Tibial nerve (tissue), 4 donors: ENCODE measurements around the gene CCDC181. TPM values are rescaled to one million over a fixed set of nuclear protein-coding genes. Genes with fewer than 3 reads are reported as not detected.

Source experiments
- DNase-seq, 2 donors: peaks; one replicate each; pipeline ENCODE4 v3.0.0-alpha.2; 2019; ENCODE audit warnings: low spot score in 2 of 2
- H3K27ac ChIP-seq, 4 donors: fragments of 200-600 bp; sonication (generic) in 3 of 4; one replicate each; pipeline ENCODE4 v1.5.1; 2017 to 2019; ENCODE audit warnings: mild to moderate bottlenecking in 1 of 4
- H3K27me3 ChIP-seq, 2 donors: fragments of 200-600 bp; sonication (generic) in 1 of 2; one replicate each; pipeline versions ENCODE4 v1.5.1 to v1.6.0; 2017 to 2019
- H3K36me3 ChIP-seq, 3 donors: fragments of 200-600 bp; sonication (generic); one replicate each; pipeline ENCODE4 v1.5.1; 2018 to 2019
- H3K4me1 ChIP-seq, 4 donors: fragments of 200-600 bp; sonication (generic) in 3 of 4; one replicate each; pipeline ENCODE4 v1.5.1; 2017 to 2019
- H3K4me3 ChIP-seq, 4 donors: fragments of 200-600 bp; sonication (generic) in 3 of 4; one replicate each; pipeline ENCODE4 v1.5.1; 2017 to 2019; ENCODE audit warnings: mild to moderate bottlenecking in 1 of 4, moderate library complexity in 1 of 4
- H3K9me3 ChIP-seq, 4 donors: fragments of 200-600 bp; sonication (generic) in 3 of 4; one replicate each; pipeline ENCODE4 v1.5.1; 2017 to 2019
- CTCF ChIP-seq, 5 experiments: fragments of 200-600 bp in 3 of 5; fragments of 450-650 bp in 2 of 5; sonication (generic) in 3 of 5; IDR thresholded peaks; one replicate each; pipeline ENCODE4 v1.5.1; 2016 to 2019; ENCODE audit warnings: antibody characterized with exemption in 5 of 5, mild to moderate bottlenecking in 3 of 5, moderate library complexity in 2 of 5
- EP300 ChIP-seq, 2 donors: sonication (generic); formaldehyde crosslinking; IDR thresholded peaks; one replicate each; pipeline ENCODE4 v1.6.1; 2017; ENCODE audit warnings: antibody characterized with exemption in 2 of 2, mild to moderate bottlenecking in 1 of 2
- POLR2A ChIP-seq, 2 donors: fragments of 450-650 bp; IDR thresholded peaks; one replicate each; pipeline ENCODE4 v1.6.1; 2017; ENCODE audit warnings: antibody characterized with exemption in 2 of 2, mild to moderate bottlenecking in 2 of 2, moderate library complexity in 2 of 2
- WGBS, 2 donors: methylation state at CpG; one replicate each; pipeline ENCODE4 v1.1.5; 2018; 5-methylcytosine and 5-hydroxymethylcytosine counted together
- total RNA-seq, 4 donors: library from RNA; depleted of rRNA; stranded (reverse); fragments of >200 nt; gene quantifications; one replicate each; pipeline ENCODE4 v1.1.0, GENCODE V29; 2016

Gene CCDC181
- total RNA-seq, 4 donors from 2014 or later = 0.39 to 3.6 (median 1.6) TPM

GRCh38 chr1:169395955-169396354 lies 31.3 kb downstream of the CCDC181 start:
- H3K4me1 ChIP-seq = no peaks in the 10 kb centered on the region
- peaks cover 0 to 77% (median 0%) of the 10 kb centered on the region in 3 donors for H3K36me3 ChIP-seq
- no peak overlapping the region for H3K4me3 ChIP-seq
- WGBS, 2 donors = 88 to 94% methylated on average over 3 of the region's 3 CpGs
- no peak overlapping the region for H3K27ac ChIP-seq
- no peaks in the 10 kb centered on the region for H3K27me3 ChIP-seq
- DNase-seq = no peak
- H3K9me3 ChIP-seq = no peaks in the 10 kb centered on the region
- TF ChIP-seq POLR2A (IDR thresholded peaks at IDR 0.05) (no peak), EP300 (IDR thresholded peaks at IDR 0.05) (no peak), CTCF (IDR thresholded peaks at IDR 0.05) (no peak)

- H3K36me3 ChIP-seq = peaks cover 0 to 99% (median 0%) of the 10 kb centered on the region in 3 donors
- TF ChIP-seq CTCF (IDR thresholded peaks at IDR 0.05) (no peak), POLR2A (IDR thresholded peaks at IDR 0.05) (no peak), EP300 (IDR thresholded peaks at IDR 0.05) (no peak)
- no peaks in the 10 kb centered on the region for H3K27me3 ChIP-seq
- H3K4me3 ChIP-seq = no peak overlapping the region
- no peaks in the 10 kb centered on the region for H3K9me3 ChIP-seq
- 94 to 98% methylated on average over 1 of the region's 1 CpG for WGBS, 2 donors
- no peaks in the 10 kb centered on the region for H3K4me1 ChIP-seq
- H3K27ac ChIP-seq = no peak overlapping the region
- no peak for DNase-seq
Measured at GRCh38 chr1:169392406-169392805, 34.9 kb downstream of the CCDC181 start.

GRCh38 chr1:169390303-169390702 lies 37.0 kb downstream of the CCDC181 start:
- no peak overlapping the region for H3K27ac ChIP-seq
- H3K9me3 ChIP-seq = no peaks in the 10 kb centered on the region
- no peaks in the 10 kb centered on the region for H3K4me1 ChIP-seq
- no peak for DNase-seq
- no peak overlapping the region for H3K4me3 ChIP-seq
- no peaks in the 10 kb centered on the region for H3K27me3 ChIP-seq
- H3K36me3 ChIP-seq = peaks cover 0 to 98% (median 0%) of the 10 kb centered on the region in 3 donors
- TF ChIP-seq CTCF (IDR thresholded peaks at IDR 0.05) = no peak
- no peak for TF ChIP-seq POLR2A (IDR thresholded peaks at IDR 0.05)

- no peak for DNase-seq
Measured at GRCh38 chr1:169387399-169387798, 39.9 kb downstream of the CCDC181 start.

GRCh38 chr1:169383449-169383848 lies 43.8 kb downstream of the CCDC181 start:
- H3K4me1 ChIP-seq = no peaks in the 10 kb centered on the region
- 78 to 83% methylated on average over 4 of the region's 4 CpGs for WGBS, 2 donors
- TF ChIP-seq CTCF (IDR thresholded peaks at IDR 0.05) (no peak), POLR2A (IDR thresholded peaks at IDR 0.05) (no peak), EP300 (IDR thresholded peaks at IDR 0.05) (no peak)
- H3K27ac ChIP-seq = no peak overlapping the region
- no peak overlapping the region for H3K4me3 ChIP-seq
- no peaks in the 10 kb centered on the region for H3K9me3 ChIP-seq
- DNase-seq = no peak
- H3K36me3 ChIP-seq = peaks cover 0 to 85% (median 0%) of the 10 kb centered on the region in 3 donors
- H3K27me3 ChIP-seq = no peaks in the 10 kb centered on the region

More at GRCh38 chr1:169387399-169387798, 39.9 kb downstream of the CCDC181 start:
- H3K27ac ChIP-seq = no peak overlapping the region
- H3K27me3 ChIP-seq = no peaks in the 10 kb centered on the region
- H3K4me1 ChIP-seq = no peaks in the 10 kb centered on the region
- TF ChIP-seq EP300 (IDR thresholded peaks at IDR 0.05) = no peak
- TF ChIP-seq POLR2A (IDR thresholded peaks at IDR 0.05) = no peak
- TF ChIP-seq CTCF (IDR thresholded peaks at IDR 0.05) = no peak
- H3K4me3 ChIP-seq = no peak overlapping the region
- H3K36me3 ChIP-seq = peaks cover 0 to 98% (median 0%) of the 10 kb centered on the region in 3 donors
- H3K9me3 ChIP-seq = no peaks in the 10 kb centered on the region
